H9 (cell line): Measurements from ENCODE around the gene RFX4. TPM values are rescaled to one million over a fixed set of nuclear protein-coding genes. Genes with fewer than 3 reads are reported as not detected.

Experiments used
- DNase-seq: peaks from one replicate; pipeline ENCODE4 v3.0.0-alpha.2; 2017
- H2AFZ ChIP-seq: one replicate; pipeline ENCODE4 v1.6.1; 2013; ENCODE audit warnings: mild to moderate bottlenecking, low read length, control low read depth, moderate library complexity
- H2AK5ac ChIP-seq: 2 replicates; pipeline ENCODE4 v1.6.1; 2013; ENCODE audit warnings: low read length, control low read depth, mixed read lengths; ENCODE audit not compliant: insufficient read length
- H2BK120ac ChIP-seq: one replicate; pipeline ENCODE4 v1.6.1; 2013; ENCODE audit warnings: low read depth, mild to moderate bottlenecking, low read length, control low read depth, inconsistent platforms; ENCODE audit not compliant: poor library complexity, severe bottlenecking
- H2BK12ac ChIP-seq: 2 replicates; pipeline ENCODE4 v1.6.1; 2013; ENCODE audit warnings: low read length, control low read depth, mixed read lengths, low read depth; ENCODE audit not compliant: insufficient read length
- H2BK15ac ChIP-seq: 2 replicates; pipeline ENCODE4 v1.6.1; 2013; ENCODE audit warnings: low read depth, low read length, control low read depth
- H2BK20ac ChIP-seq: one replicate; pipeline ENCODE4 v1.6.1; 2013; ENCODE audit warnings: low read depth, mild to moderate bottlenecking, low read length, control low read depth, inconsistent platforms; ENCODE audit not compliant: poor library complexity, severe bottlenecking
- H2BK5ac ChIP-seq: 2 replicates; pipeline ENCODE4 v1.6.1; 2013; ENCODE audit warnings: low read length, control low read depth, mixed read lengths; ENCODE audit not compliant: insufficient read length
- H3K14ac ChIP-seq: 2 replicates; pipeline ENCODE4 v1.6.1; 2013; ENCODE audit warnings: low read length, control low read depth; ENCODE audit not compliant: insufficient read depth
- H3K18ac ChIP-seq: 2 replicates; pipeline ENCODE4 v1.6.1; 2013; ENCODE audit warnings: low read depth, mild to moderate bottlenecking, mixed read lengths, low read length, control low read depth; ENCODE audit not compliant: insufficient read length
- H3K23ac ChIP-seq: 2 replicates; pipeline ENCODE4 v1.6.1; 2013; ENCODE audit warnings: low read length, control low read depth, mixed read lengths, low read depth; ENCODE audit not compliant: insufficient read length
- H3K23me2 ChIP-seq: 2 replicates; pipeline ENCODE4 v1.6.1; 2013; ENCODE audit warnings: low read depth, mild to moderate bottlenecking, mixed read lengths, low read length, control low read depth; ENCODE audit not compliant: insufficient read length, poor library complexity, severe bottlenecking
- H3K27ac ChIP-seq: 2 replicates; pipeline ENCODE4 v1.5.1; 2013; ENCODE audit warnings: low read length, control low read depth, mixed read lengths, low read depth; ENCODE audit not compliant: insufficient read length
- H3K27me3 ChIP-seq: 2 replicates; pipeline ENCODE4 v1.6.1; 2013; ENCODE audit warnings: low read length, control low read depth, inconsistent platforms; ENCODE audit not compliant: insufficient read depth
- H3K4ac ChIP-seq: 2 replicates; pipeline ENCODE4 v1.6.1; 2013; ENCODE audit warnings: low read depth, mild to moderate bottlenecking, control low read depth, inconsistent platforms, low read length, moderate library complexity
- H3K4me1 ChIP-seq: 2 replicates; pipeline ENCODE4 v1.6.1; 2013; ENCODE audit warnings: low read length, control low read depth, inconsistent platforms; ENCODE audit not compliant: insufficient read depth
- H3K4me2 ChIP-seq: 2 replicates; pipeline ENCODE4 v1.6.1; 2013; ENCODE audit warnings: low read length, control low read depth, mixed read lengths; ENCODE audit not compliant: insufficient read length, insufficient read depth
- H3K56ac ChIP-seq: 2 replicates; pipeline ENCODE4 v1.6.1; 2013; ENCODE audit warnings: low read depth, mild to moderate bottlenecking, mixed read lengths, low read length, control low read depth; ENCODE audit not compliant: insufficient read length
- H3K79me1 ChIP-seq: 2 replicates; pipeline ENCODE4 v1.6.1; 2013; ENCODE audit warnings: low read depth, mild to moderate bottlenecking, moderate library complexity, low read length, control low read depth, inconsistent platforms; ENCODE audit not compliant: insufficient read depth, poor library complexity, severe bottlenecking
- H3K79me2 ChIP-seq: 2 replicates; pipeline ENCODE4 v1.6.1; 2013; ENCODE audit warnings: low read length, control low read depth, inconsistent platforms; ENCODE audit not compliant: insufficient read depth
- H3K9ac ChIP-seq: 2 replicates; pipeline ENCODE4 v1.6.1; 2013; ENCODE audit warnings: low read length, control low read depth, mixed read lengths; ENCODE audit not compliant: insufficient read length; ENCODE audit errors: extremely low read depth
- H3K9me3 ChIP-seq: one replicate; pipeline ENCODE4 v1.6.1; 2013; ENCODE audit warnings: low read depth, low read length, inconsistent platforms; ENCODE audit not compliant: control insufficient read depth
- H3T11ph ChIP-seq: one replicate; pipeline ENCODE4 v1.6.1; 2013; ENCODE audit warnings: mild to moderate bottlenecking, low read length, control low read depth, inconsistent platforms
- H4K20me1 ChIP-seq: one replicate; pipeline ENCODE4 v1.6.1; 2013; ENCODE audit not compliant: control insufficient read depth, insufficient read length, insufficient read depth
- H4K5ac ChIP-seq: 2 replicates; pipeline ENCODE4 v1.6.1; 2013; ENCODE audit warnings: low read depth, mild to moderate bottlenecking, mixed read lengths, low read length, control low read depth; ENCODE audit not compliant: insufficient read length
- H4K8ac ChIP-seq: replicated peaks from 2 replicates; pipeline ENCODE4 v1.6.1; 2013; ENCODE audit warnings: low read length, control low read depth, mixed read lengths, low read depth; ENCODE audit not compliant: insufficient read length
- H4K91ac ChIP-seq: 2 replicates; pipeline ENCODE4 v1.6.1; 2013; ENCODE audit warnings: low read depth, mild to moderate bottlenecking, moderate library complexity, mixed read lengths, low read length, control low read depth; ENCODE audit not compliant: insufficient read length
- H3K27ac Mint-ChIP-seq, 3 experiments: 2 replicates in 2 of 3; 3 replicates in 1 of 3; pipeline ENCODE4 v1.8.0; 2020 to 2021; ENCODE audit warnings: mixed read lengths in 3 of 3, mild to moderate bottlenecking in 1 of 3, moderate library complexity in 1 of 3
- H3K27me3 Mint-ChIP-seq: 2 replicates; pipeline ENCODE4 v1.8.0; 2021; ENCODE audit warnings: low read depth, mild to moderate bottlenecking, moderate library complexity, mixed read lengths
- H3K36me3 Mint-ChIP-seq, 3 experiments: 2 replicates in 2 of 3; 3 replicates in 1 of 3; pipeline ENCODE4 v1.8.0; 2020 to 2021; ENCODE audit warnings: low read depth in 3 of 3, mixed read lengths in 3 of 3; ENCODE audit not compliant: insufficient read depth in 1 of 3
- H3K4me1 Mint-ChIP-seq, 2 experiments: 2 replicates each; pipeline ENCODE4 v1.8.0; 2020; ENCODE audit warnings: mixed read lengths in 2 of 2
- H3K4me3 Mint-ChIP-seq, 2 experiments: 2 replicates in 1 of 2; 3 replicates in 1 of 2; pipeline ENCODE4 v1.8.0; 2020 to 2021; ENCODE audit warnings: mild to moderate bottlenecking in 2 of 2, mixed read lengths in 2 of 2, moderate library complexity in 1 of 2
- H3K9me3 Mint-ChIP-seq, 2 experiments: 2 replicates in 1 of 2; 3 replicates in 1 of 2; pipeline ENCODE4 v1.8.0; 2020; ENCODE audit warnings: mild to moderate bottlenecking in 2 of 2, mixed read lengths in 2 of 2, moderate library complexity in 1 of 2
- CTCF ChIP-seq: fragments of 200-600 bp; sonication (generic); conservative IDR thresholded peaks from 3 replicates; pipeline ENCODE4 v1.8.0; 2021; ENCODE audit warnings: antibody characterized with exemption, mild to moderate bottlenecking
- WGBS: extraction: QIAGEN DNeasy Blood & Tissue Kit; methylation state at CpG from one replicate; pipeline ENCODE4 v1.1.7; 2013; ENCODE audit warnings: missing lambda C conversion rate, low lambda C conversion rate, mixed read lengths; ENCODE audit not compliant: insufficient read length; ENCODE audit errors: extremely low coverage; 5-methylcytosine and 5-hydroxymethylcytosine counted together
- total RNA-seq: library from RNA; stranded (reverse); gene quantifications from 2 replicates; pipeline ENCODE4 v1.2.1, GENCODE V29; 2021

Gene RFX4
- total RNA-seq, 1 experiment from 2014 or later: 0.57 TPM

- no peak for TF ChIP-seq CTCF
- no peak overlapping the region for H2AFZ ChIP-seq
- H4K5ac ChIP-seq: no peak overlapping the region
- no peak overlapping the region for H3K27ac Mint-ChIP-seq
- no peaks in the 10 kb centered on the region for H3K79me1 ChIP-seq
- H3K14ac ChIP-seq: no peak overlapping the region
- no peak overlapping the region for H3K56ac ChIP-seq
- no peak overlapping the region for H2BK5ac ChIP-seq
- no peaks in the 10 kb centered on the region for H3K9me3 ChIP-seq
- no peaks in the 10 kb centered on the region for H3K79me2 ChIP-seq
- peaks cover 24 to 29% of the 10 kb centered on the region in 2 experiments for H3K4me1 Mint-ChIP-seq
- H3K4me1 ChIP-seq: no peaks in the 10 kb centered on the region
- peaks cover 2% of the 10 kb centered on the region for H3K27me3 Mint-ChIP-seq
- H3T11ph ChIP-seq: no peak overlapping the region
- no peaks in the 10 kb centered on the region for H3K23me2 ChIP-seq
- H3K23ac ChIP-seq: no peak overlapping the region
- H3K9me3 Mint-ChIP-seq: no peaks in the 10 kb centered on the region
- H3K9ac ChIP-seq: no peak overlapping the region
- H2BK120ac ChIP-seq: no peak overlapping the region
- no peaks in the 10 kb centered on the region; a peak in 1 of 7 replicates for H3K36me3 Mint-ChIP-seq
- H3K27ac ChIP-seq: no peak overlapping the region
- H2BK20ac ChIP-seq: no peak overlapping the region
- H4K20me1 ChIP-seq: no peaks in the 10 kb centered on the region
- H3K27me3 ChIP-seq: no peaks in the 10 kb centered on the region
- DNase-seq: no peak
- H3K4me2 ChIP-seq: no peak overlapping the region
- H3K4ac ChIP-seq: no peak overlapping the region
- no peak overlapping the region for H4K8ac ChIP-seq
- H3K4me3 Mint-ChIP-seq: no peak overlapping the region
- no peak overlapping the region for H2BK15ac ChIP-seq
- no peak overlapping the region for H2BK12ac ChIP-seq
- no peak overlapping the region for H2AK5ac ChIP-seq
- WGBS: no CpG with 5 or more reads among the region's 6 CpGs
- H3K18ac ChIP-seq: no peak overlapping the region
- H4K91ac ChIP-seq: no peak overlapping the region
Measured at GRCh38 chr12:106719879-106720278, 137.1 kb downstream of the RFX4 start.
